NCI-H748 treated with DMSO at 0.1 percent for 48 hours (cell line): ENCODE data around the gene AVPR2.

Experiments used
- DNase-seq: peaks from one replicate; lab custom pipeline; 2025; lab: John Stamatoyannopoulos, UW

Gene AVPR2

DNA sequence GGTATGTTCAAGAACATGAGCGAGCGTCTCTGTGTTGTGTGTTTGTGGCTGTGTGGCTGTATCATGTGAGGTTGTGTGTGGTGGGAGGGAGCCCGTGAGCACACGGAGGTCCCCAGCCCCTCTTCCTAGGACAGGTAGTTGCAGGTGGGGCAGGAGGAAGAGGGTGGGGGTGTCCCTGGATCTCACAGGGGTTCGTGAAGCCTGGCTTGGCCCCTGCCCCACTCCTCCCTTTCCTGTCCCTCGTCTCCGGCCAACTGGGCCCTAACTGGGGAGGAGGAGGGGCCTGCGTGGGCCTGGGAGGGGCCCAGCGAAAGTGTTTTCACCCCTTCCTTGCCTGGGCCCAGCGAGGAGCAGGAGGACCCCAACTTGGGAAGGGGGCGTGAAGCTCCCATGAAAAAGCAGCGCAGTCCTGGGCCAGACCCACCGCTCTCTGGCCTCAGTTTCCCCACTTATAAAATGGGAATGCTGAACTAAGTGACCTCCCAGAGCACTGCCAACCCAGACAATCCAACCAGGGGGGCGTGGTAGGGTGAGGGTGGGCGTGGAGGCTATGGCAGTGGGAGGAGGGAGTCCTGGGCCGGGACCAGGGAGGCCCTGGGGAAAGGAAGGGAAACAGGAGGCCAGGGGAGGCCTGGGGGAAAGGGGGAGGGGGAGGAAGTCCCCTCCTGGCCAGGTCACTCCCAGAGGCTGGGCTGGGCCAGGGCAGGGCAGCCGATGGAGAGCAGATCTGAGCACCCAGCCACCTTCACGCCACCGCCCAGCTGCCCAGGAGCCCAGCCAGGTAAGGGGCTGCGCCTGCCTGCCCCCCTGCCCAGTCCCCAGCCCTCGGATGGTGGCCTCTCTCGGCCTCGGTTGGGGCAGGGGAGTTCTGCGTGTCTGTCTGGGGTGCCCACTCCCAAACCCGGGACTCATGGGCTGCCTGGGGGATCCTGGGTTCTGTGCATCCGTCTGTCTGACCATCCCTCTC, at the start of gene AVPR2:
Gene AVPR2, plus strand, starts transcription at position 683 of the 967 bp plus-strand sequence. CDS start 473 bp downstream, outside the sequence.
- DNase-seq = no peak

DNA sequence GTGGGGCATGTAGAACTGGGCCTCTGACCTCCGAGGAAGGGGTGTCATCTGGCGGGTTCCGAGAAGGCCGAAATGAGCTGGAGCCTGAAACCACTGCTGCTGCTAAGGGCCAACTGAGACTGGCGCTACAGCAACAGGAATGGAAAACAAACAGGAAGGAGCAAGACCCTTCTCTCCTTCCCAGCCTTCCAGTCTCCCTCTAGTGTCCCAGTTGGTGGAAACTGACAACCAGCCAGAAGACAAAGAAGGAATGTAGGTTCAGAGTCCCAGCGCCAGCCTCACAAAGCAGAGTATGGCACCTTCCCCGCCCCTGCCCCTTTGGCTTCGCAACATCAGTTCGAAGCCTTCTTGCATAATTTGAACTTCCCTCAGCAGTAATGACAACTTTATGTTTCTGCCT, 49.8 kb upstream of the AVPR2 start:
- no peak for DNase-seq

DNA sequence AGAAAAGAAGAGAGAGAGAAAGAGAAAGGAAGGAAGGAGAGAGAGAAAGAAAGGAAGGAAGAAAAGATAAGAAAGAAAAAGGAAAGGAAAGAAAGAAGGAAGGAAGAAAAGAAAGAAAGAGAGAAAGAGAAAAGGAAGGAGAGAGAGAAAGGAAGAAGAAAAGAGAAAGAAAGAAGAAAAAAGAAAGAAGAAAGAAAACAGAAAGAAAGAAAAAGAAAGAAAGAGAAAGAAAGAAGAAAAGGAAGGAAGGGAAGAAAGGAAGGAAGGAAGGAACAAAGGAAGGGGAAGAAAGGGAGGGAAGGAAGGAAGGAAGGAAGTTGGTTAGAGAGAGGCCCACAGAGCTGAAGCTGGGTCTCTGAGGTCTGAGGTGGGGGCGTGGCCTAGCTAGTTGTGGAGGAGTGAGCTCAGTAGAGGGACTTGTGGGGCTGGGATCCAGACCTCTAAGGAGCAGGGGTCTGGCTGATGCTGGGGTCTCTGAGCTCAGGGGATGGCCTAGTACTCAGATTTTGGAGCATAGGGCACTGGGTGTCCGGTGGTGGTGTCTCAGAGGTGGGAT, 47.0 kb upstream of the AVPR2 start:
- DNase-seq = no peak

DNA sequence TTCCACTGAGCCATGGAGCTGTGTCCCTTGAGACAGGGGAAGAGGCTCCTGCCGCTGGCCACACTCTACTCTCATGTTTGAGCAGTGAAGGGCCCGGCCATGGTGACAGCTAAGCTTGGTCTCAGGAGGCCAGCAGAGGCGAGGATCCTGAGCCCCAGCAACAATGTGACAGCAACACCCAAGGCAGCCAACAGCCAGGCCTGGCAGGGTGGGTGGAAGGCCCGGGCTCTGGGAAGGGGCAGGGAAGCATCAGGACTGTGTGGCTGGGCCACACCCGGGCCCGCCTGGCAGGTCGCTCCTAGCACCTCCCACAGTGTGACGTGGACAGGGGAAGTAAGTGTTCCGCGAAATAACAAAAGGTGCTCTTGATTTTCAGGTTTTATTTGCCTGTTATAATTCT, 43.3 kb upstream of the AVPR2 start:
- DNase-seq = no peak

DNA sequence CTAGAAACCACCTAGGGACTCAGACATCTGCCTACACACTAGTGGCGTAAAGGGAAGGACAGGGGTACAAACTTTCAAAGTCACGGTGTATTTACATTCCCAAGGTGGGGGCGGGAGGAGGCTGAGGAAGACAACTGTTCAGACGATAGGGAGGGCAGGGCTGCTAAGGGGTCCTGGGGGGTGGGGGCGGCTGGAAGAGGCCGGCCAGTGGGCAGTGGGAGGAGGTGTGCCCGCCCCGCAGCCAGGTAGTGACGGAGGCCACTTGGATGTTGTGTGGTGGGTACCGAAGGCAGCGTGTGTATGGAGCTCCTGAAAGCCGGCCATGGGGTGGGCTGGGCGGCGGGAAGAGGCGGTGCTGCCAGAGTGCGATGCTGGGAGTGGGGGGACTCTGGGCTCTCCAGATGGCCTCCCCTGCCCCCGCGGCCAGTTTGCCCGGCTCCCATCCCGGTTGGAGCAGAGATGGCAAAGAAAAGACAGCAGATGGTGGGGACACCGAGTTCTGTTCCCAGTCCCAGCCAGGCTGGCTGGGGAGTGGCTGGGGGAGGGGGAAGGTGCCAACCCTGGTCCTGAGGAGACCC, 42.7 kb upstream of the AVPR2 start:
- DNase-seq = no peak

DNA sequence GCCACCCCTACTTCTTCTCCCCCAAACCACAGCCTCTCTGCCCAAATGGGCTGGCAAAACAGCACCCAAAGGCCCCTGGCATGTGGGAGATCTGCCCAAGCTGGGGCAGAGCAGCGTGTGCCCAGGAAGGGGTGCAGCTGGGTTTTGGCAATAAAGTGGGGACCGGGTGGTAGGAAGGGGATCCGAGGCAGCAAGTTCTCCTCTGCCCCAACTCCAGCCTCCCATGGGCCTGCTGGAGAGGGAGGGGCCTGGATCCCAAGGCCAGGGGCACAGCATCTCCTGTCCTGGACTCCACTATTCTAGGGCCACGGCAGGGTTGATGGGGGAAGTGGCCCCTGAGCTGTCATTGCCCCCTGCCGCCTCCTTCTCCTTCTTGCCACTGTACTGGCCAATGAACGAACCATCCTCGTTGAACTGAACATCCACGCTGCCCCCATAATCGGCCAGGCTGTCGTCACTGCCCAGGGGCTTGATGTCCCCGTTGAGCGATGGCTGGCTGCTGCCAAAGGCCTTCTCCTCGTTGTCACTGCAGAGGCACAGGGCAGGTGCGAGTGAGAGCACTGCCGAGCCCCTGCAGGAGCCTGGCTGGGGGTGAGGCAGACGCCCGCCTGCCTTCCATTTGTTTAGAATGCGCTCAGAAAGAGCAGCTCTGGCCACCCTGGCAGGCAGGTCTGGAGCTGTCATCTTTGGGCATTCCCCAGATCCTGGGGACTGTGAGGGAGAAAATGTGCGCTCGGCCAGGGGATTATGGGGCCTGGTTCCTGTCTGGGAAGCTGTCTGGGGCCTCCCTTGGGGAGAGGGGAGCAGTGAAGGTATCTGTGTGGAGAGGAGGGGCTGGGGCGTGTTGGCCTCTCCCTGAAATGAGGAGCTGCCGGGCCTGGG, 41.9 kb upstream of the AVPR2 start:
- no peak for DNase-seq

DNA sequence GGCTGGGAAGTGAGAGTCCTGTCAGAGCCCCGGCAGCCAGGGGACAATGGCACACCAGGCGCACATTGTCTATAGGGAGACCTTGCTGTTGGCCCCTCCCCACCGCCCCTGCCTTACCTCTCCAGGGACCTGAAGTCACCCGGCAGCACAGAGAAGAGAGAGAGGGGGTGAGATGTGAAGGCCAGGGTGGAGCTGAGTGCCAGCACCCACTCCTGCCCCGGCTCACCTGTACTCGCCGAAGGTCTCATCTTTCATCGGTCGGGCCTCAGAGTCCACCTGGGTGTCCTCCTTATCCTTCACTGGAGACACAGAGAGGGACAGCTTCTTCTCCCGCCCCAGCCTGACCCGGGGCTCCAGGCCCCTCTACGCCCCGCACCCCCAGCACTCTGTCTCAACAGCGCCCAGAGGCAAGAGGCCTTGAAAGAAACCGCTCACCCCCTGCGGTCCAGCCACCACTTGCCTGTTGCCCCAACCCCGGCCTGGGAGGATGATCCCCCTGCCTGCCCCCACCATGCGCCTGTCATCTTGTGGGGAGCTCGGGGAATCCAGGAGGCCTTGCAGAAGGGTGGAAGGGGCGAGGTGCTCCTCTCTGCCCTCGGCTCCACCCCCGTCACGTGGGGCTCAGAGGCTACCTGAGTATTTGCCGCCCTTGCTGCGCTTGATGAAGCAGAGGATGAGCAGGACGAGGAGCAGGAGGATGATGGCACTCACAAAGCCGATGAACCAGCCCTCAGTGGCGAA, 41.1 kb upstream of the AVPR2 start:
- DNase-seq = no peak

DNA sequence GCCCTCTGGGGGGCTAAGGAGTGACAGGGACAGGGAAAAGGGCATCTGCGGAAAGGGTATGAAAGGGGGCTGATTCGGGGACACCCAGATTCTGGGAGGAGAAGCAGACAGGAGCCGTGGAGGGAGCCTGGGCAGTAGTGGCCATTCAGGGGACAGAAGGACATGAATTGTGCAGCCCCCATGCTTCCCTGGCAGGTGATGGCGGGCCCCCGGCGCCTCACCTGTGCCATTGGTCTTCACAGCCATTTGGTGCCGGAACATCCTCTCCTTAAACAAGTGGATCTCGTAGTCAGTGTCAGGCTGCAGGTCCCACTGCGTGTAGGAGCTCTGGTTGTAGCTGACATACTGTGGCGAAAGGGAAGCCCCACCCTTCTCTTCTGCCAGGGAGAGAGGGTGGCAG, 40.4 kb upstream of the AVPR2 start:
- no peak for DNase-seq

DNA sequence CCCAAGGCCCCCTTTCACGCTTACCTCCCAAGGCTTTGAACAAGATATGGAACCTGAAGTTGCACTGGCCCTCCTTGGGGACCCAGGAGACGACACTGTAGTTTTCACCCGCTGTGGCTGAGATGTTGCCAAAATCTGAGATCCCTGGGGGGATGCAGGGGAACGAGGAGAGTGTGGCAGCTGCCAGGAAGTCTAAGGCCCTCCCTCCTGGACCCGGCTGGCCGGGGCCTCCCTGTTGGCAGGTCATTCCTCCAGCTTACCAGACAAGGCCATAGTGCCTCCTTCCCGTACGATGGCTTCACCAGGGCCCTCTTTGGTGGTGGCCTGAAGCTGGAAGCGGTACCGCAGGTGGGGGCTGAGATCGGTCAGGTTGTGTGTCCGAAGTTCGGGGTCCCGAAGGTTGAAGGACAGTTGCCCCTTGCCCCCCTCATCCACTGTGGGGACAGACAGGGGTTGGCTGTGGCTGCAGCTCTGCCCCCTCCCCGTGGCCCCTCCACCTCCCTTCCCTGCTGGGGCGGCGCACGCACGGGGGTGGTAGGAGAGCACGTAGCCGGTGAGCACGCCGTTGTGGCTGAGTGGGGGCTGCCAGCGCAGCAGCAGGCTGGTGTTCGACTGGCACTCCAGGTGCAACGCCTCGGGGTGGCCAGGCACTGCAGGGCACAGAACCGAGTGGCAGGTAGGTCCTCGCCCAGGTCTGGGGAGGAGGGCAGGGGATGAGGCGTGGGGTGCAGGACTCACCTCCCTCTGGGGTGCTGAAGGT, 39.7 kb upstream of the AVPR2 start:
- no peak for DNase-seq

DNA sequence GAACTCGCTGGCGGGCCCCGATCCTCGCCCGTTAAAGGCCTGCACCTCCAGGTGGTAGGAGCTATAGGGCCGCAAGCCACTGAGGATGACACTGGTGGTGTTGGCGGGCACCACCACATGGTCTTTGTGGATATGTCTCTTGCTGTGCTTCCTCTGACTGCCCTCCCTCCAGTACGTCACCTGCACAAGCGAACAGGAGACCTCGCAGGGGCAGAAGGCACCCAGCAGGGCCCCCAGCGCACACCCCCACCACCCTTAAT, 39.2 kb upstream of the AVPR2 start:
- no peak for DNase-seq

DNA sequence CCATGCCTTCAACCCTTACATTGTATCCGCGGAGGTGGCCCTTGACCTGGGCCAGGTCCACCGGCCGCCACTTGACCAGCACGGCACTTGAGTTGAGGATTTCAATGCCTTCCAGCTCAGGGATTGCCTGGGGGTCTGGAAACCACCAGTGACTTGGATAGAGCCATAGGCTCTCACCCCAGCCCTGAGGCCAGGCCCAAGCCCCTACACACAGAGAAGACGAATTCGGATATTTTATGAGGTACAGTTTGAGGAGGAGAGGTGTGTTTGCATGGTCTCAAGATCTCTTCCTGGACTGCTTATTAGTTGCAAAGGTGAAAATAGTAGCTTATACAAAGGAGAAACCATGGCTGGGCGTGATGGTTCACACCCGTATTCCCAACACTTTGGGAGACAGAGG, 38.8 kb upstream of the AVPR2 start:
- DNase-seq = no peak

DNA sequence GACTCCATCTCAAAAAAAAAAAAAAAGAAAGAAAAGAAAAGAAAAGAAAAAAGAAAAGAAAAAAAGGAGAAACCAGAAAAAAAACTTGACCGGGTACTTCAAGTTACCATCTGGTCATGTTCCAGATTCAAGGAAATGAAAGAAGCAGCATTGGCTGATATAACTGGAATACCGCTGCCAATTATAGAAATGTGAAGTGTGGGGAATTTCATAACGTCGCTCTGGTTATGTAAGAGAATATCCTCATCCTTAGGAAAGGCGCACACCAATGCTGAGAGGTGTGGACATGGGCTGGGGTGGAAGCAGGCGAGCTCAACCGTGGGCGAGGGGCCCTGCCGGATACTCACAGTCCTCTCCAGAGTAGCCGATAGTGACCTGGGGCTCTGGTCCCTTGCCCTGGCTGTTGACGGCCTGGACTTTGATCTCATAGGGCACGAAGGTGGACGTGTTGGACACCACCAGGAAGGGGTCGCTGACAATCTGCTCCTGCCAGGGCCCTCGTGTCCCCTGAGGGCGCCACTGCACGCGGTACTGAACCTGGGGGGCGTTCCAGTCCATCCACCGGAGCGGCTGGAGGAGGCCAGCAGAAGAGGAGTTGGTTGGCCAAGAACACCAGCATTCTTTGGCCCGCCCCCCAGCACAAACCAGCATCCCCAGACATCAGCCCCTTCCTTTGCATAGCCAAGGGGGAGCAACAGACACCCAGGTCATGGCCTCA, 38.0 kb upstream of the AVPR2 start:
- no peak for DNase-seq

DNA sequence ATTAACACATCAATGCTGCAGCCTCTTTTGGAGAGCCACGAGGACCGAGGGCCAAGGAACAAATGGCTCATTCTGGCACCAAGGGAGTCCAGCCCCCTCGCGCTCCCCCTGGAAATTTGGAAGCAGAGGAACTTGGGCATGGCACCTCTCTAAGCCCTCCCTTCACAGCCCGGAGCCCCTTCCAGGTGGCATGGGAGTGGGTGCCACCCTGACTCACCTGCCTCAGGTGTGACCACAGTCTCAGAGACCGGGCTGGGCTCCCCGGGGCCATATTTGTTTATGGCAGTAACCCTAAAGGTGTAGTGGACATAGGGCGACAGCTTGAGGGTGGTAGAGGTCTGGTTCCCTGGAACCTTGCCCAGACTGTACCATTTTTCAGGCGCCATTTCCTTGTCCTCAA, 37.3 kb upstream of the AVPR2 start:
- no peak for DNase-seq

DNA sequence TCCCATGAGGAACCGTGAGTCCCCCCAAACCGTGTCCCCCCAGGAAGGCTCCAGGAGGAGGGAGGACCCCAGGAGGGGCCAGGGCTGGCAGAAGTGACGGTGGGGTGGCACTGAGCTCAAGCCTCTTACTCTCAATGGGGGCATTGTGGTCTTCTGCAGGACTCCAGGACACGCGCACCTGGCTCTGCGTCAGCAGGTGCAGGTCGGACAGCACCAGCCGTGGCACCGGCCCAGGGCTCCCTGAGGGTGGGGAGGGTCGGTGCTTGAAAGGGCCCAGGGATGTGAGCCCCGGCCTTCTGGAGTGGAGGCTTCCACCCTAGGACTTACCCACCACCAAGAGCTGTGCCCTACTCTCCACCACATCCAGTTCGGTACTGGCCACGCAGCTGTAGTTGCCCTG, 36.8 kb upstream of the AVPR2 start:
- DNase-seq = no peak

DNA sequence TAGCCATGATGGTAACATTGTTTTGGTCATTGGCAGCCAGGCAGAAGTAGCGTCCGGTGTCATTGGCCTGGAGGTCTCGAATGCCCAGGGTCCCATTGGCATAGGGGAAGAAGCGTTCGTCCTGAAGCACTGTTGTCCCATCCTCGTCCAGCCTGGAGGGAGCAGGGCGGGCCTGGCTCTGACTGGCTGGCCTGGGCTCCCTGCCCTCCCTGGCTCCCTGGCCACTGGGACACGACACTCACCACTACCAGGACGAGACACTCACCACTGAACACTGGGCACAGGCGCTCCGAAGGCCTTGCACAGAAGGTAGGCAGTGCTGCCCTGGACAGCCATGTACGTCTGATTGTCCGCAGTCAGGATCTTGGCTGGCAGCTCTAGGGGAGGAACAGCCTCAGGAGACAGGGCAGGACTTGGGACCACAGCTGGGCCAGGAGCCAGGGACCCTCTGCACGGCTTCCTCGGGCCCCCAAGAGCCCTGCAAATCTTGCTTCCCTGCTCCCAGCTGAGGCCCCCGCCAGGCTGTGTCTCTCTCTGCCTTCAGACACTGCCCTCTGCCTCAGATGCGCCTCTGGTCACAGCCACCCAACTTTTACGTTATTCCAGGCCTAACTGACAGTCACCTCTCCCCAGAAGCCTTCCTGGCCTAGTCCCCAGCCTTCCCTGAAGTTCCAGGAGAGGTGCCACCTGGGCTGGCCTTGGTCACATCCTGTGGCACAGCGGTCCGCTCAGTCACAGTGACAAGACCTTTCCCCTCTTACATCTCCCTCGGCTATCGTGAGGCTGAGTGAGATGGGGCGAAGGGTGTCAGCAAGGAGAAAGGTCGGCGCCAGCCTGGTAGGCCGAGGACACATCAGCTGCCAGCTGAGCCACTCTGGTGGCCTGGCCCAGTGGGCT, 35.6 kb upstream of the AVPR2 start:
- no peak for DNase-seq

DNA sequence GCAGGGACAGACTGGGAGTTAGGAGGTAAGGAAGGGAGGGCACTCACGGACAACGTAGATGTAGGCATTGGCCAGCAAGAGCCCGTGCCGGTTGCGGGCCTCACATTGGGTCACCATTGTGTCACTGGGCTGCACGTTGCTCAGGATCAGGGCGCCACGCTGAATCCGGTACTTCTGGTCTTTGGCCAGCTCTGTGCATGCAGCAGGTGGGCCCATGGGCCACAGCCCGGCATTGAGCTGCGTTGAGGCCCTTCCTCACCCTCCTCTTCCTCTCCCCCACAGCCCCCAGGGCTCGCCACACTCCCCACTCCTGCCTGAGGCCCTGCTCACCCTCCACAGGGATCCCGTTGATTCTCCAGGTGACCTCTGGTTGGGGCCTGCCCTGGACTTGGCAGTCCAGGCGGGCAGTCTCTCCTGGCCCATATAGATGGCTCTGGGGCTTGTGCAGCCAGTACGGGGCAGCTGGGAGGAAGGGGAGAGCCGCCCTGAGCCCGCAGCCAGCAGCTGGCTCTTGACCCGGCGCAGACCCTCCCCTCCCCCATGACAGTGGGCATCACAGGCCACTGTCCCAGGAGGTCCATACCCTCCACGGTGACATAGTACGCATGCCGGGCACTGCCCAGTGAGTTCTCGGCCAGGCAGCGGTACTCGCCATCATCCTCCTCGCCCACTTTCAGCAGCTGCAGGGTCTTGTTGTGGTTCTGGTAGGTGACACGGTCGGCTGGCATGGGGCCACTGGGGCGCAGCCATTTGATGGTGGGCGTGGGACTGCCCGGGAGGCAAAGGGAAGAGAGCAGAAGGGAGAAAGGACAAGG, 34.8 kb upstream of the AVPR2 start:
- no peak for DNase-seq

DNA sequence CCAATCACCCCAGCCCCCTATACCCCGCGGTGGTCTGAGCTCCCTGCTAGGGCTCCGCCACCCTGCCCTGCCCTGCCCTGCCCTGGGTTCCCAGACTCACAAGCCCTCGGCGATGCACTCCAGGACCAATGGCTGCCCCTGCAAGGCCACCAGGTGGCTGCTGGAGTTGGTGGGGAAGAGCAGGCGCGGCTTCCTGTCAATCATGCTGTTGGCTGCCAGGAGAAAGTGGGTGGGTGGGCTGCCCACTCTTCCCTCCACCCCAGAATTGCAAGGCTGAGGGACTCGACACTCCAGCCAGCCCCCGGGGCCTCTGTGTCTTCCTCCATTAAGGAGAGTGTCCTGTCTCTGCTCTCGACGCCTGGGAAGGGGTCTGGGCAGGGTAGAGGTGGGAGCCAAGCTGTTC, 34.2 kb upstream of the AVPR2 start:
- no peak for DNase-seq

DNA sequence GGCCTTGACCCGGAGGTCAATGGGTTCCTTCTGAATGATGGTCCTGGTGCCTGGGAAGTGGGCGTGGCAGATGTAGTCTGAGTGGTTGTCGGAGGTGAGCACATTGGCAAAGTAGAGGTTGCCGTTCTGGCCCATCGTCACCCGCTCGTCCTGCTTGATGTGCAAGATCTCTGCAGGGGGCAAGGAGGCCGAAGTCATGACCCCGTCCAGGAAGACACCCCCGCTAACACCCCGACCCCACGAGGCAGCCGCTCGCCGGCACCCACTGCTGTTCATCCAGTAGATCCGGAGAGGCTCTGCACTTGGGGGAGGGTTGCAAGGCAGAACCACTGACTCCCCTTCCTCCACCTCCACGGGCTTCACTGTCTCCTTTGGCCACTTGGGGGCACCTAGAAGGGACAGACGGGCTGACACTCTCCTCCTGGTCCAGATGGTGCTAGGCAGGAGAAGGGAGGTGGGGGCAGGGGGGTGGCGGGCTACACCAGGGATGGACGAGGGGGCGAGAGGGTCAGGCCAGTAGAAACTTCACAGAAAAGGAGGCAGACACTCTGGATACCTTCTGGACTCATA, 33.6 kb upstream of the AVPR2 start:
- DNase-seq = no peak
